GM19324 (cell line): Measurements from ENCODE around the gene FHIT.

Source experiments
- ATAC-seq: cut with Tn5 transposase; IDR thresholded peaks from one replicate; pipeline ENCODE4 v1.9.1; 2021; ENCODE audit warnings: mild to moderate bottlenecking, moderate library complexity; ENCODE audit not compliant: unreplicated experiment, low FRiP score

Gene FHIT

DNA sequence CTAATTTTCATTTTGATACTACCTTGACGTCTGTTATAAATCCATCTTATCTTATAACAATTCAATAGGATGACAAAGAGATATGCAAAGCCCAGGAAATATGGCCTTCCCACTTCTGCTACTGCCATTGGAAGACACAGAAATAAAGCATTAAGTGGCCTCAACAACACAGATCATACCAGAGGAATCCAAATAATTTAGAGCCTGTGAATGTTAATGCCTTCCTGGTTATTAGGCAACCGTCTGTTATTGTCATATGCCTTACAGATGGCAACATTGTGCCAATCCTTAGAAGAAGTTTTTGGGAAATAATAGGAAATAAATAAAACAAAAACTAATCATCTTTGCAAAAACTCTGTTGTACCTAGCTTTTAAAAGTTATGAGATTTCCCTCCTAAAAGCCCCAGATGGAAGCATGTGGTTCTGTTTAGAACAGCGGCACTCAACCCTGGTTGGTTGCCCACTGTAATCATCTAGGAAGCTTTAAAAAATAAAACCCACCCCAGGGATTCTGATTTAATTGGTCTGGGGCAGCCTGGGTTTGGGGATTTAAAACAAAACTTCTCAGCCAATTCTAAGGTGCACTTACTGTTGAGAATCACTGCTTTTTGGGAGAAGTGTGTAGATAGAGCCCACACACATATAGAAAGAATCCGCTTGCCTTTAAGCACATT is 1496.7 kb downstream of the FHIT start:
- ATAC-seq: no peak

DNA sequence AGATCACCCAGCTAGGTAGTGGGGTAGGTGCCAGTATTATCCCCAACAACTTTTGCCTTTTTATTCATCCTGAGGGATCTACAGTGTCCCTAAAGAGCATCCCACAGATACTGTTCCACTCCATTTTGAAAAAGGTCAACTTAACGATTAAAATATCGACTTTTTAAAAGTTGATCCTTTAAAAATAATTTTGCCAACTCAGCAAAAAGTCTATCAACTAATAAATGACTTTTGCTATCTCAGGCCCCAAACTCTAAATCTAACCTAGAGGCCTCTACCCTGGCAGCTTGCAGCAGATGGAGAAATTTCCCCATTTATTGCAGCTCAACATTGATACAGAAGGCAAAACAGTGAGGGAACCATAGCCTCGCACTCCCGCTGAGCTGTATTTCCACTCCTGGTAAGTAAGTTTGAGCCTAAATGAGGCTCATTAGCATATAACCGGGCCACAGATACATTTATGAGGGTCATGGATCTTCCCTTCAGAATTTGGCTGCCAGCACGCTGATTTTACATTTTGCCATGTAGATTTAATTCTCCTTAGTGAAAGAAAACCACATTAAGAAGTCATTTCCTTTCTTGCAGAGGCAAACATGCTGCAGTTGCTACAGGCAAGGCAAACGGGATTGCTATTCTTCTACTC is 1497.3 kb downstream of the FHIT start:
- ATAC-seq: no peak

DNA sequence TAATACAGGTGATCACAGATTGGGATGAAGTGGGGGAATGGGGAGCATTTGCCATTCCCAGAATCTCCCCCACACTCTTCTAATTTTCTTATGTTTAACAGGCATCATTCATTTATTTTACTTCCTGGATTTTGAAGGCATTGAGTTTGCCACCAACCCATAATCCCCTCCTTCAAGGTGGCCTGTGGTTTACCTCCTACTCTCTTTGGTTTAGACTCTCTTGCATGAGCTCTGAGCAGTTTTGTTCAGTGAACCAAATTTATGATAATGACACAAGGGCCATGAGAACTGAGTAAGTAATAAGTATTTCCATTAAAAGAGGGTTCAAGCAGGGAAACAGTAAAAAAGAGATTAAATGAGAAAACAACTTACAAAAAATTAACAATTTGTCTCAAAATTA is 1498.3 kb downstream of the FHIT start:
- ATAC-seq: no peak

DNA sequence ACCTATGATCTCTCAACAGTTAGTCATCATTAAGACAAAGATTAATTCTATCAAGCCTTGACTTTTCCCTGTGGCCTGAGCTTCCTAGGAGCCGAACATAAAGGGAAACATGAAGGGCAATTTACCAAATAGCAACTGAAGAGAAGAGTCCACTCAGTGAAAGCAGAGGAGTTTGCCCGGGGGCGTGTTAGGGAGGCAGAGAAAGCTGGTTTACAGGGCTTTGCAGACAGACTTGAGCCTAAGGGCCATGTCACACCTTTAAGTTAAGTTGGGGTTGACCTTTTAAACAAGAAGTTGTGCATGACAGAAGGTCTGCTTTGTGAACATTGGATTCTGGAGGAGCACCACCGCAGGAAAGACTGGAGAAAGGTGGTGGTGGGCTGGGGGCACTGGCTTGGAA is 1499.6 kb downstream of the FHIT start:
- no peak for ATAC-seq

DNA sequence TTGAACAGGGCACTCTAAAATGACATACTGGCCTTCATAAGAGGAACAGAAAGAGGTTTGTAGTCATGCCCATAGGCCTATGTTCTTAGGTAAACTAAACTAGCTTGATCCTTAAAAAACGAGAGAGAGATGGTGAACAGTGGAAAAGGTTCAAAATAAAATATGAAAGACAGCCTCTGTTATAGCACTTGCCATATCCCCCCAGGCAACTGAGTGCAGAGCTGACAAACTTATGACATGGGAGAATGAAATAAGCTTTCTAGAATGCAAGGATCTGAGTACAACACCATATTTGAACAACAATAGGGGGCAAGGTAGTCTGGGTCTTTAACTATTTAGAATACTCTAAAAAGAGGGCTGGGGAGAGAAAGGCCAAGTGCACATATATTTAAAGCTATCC is 1500.9 kb downstream of the FHIT start:
- ATAC-seq: no peak

DNA sequence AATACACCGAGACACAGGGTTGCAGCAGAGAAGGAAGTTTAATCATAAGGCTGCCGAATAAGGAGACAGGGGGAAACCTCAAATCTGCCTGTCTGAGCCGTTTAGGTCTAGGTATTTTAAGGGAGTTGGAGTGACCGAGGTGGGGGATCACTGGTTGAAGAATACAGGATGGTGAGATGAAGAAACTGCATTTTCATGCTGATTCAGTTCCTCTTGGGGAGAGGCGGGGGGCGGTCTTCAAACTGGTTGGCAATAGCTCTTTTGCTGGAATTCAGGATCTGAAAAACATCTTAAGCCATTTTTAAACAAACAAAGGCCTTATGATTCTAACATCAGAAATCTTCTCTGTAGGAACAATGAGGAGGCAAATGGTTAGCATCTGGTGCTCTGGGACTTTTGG is 1502.0 kb downstream of the FHIT start:
- no peak for ATAC-seq

DNA sequence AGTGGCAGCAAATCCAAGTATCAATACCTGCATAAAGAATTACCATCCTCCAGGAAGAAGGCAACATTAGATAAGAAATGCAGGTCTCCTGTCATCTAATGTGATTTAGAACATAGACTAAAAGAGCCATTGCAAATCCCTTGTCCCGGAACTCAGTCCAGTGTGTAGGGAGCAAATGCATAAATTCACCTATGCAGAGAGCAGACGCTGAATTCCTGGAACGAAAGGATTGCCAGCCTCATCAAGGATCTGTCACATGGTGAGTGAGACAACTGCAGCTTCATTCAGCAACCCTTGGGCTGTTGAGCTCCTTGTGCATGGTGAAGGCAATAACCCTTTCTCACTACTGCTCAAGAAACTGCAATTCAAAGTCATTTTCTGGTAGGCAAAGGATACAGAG is 1504.7 kb downstream of the FHIT start:
- ATAC-seq: no peak

DNA sequence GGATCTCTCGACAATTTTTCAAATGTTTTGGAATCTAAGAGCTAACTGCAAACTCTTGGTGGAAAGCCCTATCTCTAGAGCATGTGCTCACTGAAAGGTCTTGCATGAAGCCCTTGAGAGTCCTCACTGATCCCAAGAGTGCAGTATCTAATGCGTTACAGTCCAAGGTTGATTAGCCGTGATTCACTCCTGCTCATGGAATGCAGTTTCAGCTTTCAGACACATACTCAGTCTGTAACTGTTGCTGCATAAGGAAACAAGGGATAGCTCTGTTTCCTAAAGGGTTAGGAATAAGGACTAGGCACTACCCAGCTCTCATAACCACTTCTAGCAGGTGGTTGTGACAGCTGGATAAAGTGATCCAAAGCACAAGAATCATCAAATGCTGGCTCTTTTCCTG is 1514.0 kb downstream of the FHIT start:
- ATAC-seq: no peak

DNA sequence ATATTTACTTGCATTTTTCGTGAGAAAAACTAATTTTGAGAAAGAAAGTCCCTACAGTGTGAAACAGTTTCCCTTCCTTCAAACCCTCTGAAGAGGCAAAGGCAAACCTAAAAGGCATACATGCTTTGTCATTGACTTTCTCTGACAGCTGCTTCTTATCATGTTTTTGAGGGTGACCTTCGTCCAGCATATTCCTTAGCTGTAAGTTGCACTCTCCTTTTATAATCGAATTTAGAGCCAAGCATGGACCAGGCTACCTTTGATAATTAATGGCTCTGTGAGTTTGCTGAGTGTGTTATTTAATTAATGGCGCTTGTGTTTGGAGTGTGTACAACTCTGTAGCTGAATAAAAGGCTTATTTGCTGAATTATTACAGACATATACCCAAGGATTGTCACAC is 1517.2 kb downstream of the FHIT start:
- ATAC-seq: no peak

DNA sequence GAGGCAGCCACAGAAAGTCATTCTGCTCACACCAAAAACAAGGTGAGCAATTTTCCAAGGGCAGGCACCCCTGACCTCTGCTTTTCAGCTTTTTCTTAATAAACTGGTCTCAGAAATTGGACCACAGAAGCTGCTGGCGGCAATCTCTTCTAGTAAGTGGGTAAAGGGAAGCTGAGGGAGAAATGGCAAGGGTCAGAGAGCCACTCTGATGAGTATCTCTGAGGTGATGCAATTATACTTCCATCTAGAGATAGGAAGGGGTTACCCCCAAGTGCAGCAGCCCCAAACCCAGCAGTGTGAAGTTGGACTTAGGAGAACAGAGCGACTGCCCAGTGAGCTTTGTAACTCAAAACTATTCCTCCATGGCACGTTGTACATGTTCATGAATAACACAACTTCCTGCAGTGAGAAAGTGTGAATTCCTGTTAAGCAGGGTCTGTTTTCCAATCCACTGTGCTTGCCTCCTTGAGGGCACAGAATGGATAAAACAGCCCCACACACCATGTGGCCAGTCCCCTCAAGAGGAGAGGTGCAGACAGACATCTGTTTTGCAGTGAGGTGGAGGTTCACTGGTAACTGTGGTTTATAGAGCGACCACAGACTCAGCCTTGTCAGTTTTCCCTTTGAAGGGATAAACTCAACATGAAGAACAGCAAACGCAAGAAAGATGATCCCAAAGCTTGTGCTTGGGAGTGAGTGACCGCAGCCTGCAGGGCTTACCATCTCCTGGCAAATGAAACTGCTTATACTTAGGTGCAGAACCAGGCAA is 1518.0 kb downstream of the FHIT start:
- no peak for ATAC-seq

DNA sequence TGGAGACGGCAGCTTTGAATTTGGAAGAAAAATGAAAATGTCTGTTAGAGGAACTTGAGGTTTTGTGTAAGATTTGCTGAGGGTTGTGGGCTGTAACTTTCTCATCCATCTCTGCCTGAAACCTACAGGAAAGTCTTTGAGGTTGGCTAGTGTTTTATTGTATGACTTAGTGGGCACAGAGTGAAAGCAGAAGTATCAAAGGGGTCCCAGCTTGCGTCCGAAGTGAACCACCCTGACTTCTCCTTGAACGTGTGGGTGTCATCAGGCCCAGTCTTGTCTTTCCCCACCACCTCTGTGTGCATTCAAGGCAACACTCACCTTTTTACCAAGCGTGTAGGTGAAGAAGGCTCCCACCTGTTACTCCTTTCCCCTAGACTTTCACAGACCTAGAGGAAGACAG is 1519.3 kb downstream of the FHIT start:
- ATAC-seq: no peak

DNA sequence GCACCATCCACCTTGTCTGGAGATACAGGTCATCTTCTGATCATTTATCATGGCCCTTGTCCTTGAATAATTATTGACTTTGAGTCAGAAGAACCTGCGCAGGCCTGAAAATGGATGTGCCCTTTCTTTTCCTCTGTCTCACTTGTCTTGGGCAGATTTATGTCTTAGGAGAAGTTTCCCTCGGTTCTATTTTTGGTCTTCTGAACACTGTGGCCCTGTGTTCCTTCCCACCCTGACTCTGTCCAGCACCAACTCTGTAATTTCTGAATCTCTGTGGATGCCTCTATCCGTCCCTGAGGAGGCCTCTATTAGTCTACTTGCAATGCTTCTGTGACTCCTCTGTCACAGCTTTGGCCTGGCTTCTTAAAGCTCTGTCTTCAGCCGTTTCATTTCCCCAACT is 1520.7 kb downstream of the FHIT start:
- ATAC-seq: no peak

DNA sequence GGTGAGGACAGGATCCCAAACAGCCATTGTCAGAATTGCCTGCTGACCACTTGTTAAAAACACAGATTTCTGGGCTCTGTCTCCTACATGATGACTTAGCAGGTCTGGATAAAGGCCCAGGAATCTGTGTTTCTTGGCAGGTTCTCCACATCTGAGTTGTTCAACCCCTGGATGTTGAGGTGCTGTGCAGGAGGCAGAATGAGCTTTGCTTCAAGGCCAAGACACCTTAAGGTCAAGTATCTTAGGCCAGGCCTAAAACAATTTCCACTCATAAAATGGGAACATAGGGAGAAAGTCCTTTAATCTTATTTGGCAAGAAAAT is 1522.7 kb downstream of the FHIT start:
- no peak for ATAC-seq

DNA sequence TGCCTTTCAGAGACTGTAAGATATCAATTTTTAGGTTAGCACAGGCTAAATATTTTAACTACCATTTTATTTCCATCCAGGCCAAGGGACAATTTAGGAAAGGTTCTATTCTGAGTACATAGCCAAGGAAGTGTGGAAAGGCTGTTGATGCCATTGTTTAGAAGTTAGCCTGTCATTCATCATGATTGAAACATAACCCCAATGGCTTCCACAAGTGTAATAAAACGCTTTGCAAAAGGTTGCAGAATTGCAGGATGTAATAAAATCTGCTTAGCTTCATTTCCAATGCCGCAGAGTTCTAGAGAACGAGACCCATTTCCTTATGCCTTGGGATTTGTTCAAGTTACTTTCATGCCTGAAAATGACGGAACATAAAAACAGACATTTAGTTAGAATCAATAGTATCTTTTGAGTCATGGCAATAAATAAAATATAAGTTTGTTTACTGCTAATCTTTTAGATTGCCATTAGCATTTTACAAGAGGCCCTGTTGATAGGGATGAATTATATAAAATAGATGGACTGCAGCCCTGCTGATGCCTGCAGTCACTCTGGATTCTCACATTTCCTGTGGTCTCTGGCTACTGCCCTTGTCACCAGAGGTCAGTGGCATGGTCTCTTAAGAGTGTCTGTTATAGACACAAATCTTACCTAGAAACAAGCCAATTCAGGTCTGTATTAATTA is 1523.2 kb downstream of the FHIT start:
- ATAC-seq: no peak

DNA sequence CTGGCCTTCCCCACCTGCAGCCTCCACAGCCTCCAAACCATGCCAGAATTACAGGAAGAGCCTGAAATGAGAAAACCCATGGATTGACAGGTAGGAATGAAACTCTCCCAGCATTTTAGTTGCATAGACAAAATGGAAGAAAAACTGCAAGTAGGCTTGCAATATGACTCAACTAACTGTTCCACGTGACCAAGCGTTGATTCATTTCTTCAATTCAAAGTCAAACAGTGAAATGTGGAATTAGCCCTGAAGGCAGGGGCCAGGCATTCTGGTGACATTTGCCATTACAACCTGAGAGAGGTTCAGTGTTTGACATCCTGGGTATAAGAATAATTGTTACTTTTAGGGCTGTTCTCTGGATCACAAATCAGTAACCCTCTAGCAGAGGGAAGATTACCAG is 1525.0 kb downstream of the FHIT start:
- ATAC-seq: no peak

DNA sequence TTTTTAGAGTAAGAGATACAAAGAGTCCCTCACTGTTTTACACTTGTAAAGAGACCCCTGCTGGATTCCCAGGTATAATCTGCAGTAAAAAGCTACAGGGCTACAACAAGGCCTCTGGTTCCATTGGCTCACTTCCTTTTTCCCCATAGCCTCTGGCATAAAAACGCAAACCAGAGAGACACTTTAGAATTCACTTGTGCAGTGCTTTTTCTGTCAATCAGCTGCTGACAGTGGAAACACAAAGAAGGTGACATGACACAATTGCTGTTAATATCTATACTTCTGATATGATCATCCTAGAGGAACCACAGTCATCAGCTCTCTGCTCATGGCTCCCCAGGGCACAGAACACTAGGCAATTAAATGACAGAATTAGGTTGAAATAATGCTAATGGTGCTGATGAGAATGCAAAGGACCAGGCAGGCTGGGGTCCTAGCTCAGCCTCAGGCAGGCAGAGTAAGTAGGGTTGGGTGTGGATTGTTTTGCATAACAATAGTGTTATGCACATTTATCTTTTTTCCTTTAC is 1533.5 kb downstream of the FHIT start:
- ATAC-seq: no peak

DNA sequence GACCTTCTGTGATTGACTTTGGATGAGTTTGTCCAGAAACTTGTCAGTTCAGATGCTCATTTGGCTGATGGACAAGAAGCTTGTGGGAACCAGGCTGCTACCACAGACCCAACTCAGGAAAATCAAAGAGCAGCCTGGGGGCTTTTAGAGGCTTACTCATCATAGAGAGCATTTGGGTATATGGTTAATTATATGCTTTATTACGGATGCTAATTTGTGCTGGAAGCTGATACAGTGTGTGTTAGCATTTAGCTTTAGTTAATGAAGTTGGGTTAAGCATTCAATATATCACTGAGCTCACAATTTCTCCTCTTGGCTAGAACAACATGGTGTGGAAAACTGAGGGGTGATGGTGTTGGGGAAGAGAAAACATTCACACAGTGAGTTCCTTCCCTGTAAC is 1537.2 kb downstream of the FHIT start:
- no peak for ATAC-seq

DNA sequence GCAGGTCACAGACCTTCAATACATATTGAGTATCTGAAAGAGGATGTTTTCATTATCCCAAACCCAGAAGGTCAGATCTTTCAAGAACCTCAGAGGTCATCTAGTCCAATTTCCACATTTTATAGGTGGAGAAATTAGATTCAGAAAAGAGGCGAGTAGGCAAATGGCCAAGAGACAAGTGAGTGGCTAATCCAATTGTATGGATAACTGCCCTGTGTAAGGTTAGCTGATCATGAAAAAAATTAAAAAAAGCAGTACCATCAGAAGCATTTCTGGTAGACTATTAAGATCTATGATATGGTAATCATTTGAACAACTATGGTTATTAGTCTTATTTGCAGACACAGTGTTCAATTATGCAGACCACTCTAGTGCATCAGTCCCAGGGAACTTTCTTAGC is 1540.7 kb downstream of the FHIT start:
- no peak for ATAC-seq

DNA sequence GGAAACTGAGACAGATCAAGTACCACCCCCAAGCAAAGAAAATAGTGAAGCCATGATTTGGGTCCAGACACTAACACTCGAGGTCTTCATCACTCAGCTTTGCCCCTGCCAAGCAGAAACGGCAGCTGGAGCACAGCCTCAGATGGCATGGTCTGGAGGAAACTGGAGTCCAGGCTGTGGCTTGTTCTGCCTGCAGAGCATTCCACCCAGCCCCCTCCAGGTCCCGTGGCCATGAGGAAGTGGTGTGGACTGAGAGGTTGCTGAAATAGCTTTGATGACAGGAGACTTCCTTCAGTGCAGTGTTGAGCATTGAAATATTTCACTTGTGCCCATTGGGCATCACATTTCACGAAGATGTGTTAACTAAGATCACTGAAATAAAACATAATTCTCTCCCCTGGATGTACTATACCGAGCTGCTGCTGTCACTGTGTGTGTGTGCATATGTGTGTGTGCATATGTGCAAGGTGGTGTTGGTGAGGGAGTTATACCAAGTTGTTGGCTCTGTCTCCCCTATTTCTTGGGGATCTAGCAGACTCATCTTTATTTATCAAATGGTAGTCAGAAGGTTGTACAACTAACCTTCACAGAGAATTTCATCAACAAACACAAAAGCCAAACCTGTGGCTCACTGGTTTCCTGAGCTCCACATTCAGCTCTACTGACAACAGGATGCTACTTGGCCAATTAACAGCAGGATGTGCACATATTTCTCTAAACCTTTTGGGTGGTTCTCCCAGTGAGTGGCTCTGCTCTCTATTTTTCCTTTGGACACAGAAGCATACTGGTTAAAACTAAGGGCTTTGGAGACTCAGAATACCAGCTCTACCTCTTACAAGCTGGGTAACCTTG is 1541.3 kb downstream of the FHIT start:
- ATAC-seq: no peak

DNA sequence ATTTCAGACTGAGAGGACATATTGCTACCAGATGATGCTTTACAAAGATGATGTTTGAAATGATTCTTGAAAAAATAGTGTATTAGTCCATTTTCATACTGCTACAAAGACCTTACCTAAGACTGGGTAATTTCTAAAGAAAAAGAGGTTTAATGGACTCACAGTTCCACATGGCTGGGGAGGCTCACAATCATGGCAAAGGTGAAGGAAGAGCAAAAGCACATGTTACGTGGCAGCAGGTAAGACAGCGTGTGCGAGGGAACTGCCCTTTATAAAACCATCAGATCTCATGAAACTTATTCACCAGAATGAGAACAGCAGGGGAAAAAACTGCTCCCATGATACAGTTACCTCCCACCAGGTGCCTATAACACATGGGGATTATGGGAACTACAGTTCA is 1543.0 kb downstream of the FHIT start:
- ATAC-seq: no peak
